Activated naive CD8-positive, alpha-beta T cell treated with anti-CD3 and anti-CD28 coated beads, Interleukin-2, amount 10 ng/mL, durations not matched to agents 7 days and 5 days (primary cell): ENCODE results near the gene FHOD3. TPM values are rescaled to one million over a fixed set of nuclear protein-coding genes. Genes with fewer than 3 reads are reported as not detected.
"Not testable (repeated sequence)": the region's sequence is repeated elsewhere in the genome, so short reads cannot be mapped to it uniquely, and the experiment has no call there.

Experiments
- ATAC-seq: fragments of 150-1000 bp; cut with Tn5 transposase; one replicate; pipeline ENCODE4 v1.10.0; 2021; ENCODE audit warnings: low read depth, moderate library complexity
- POLR2A ChIA-PET: fragments of 350-600 bp; sonication (Branson Sonifier 250); formaldehyde crosslinking; loops from one replicate; lab custom pipeline; 2021; ENCODE audit warnings: antibody characterized with exemption; lab: Charles Lee
- DNase-seq: peaks from one replicate; pipeline ENCODE4 v3.0.0; 2021
- H3K27ac Mint-ChIP-seq: one replicate; pipeline ENCODE4 v1.8.0; 2022; ENCODE audit warnings: mild to moderate bottlenecking, mixed read lengths
- H3K27me3 Mint-ChIP-seq: one replicate; pipeline ENCODE4 v1.8.0; 2022; ENCODE audit warnings: mild to moderate bottlenecking, moderate library complexity, mixed read lengths
- H3K36me3 Mint-ChIP-seq: one replicate; pipeline ENCODE4 v1.8.0; 2021; ENCODE audit warnings: mild to moderate bottlenecking, mixed read lengths
- H3K4me1 Mint-ChIP-seq: one replicate; pipeline ENCODE4 v1.8.0; 2021; ENCODE audit warnings: mixed read lengths
- H3K4me3 Mint-ChIP-seq: one replicate; pipeline ENCODE4 v1.8.0; 2022; ENCODE audit warnings: mild to moderate bottlenecking, moderate library complexity, mixed read lengths
- H3K9me3 Mint-ChIP-seq: one replicate; pipeline ENCODE4 v1.8.0; 2021; ENCODE audit warnings: mixed read lengths
- total RNA-seq, 2 experiments: library from RNA; stranded (reverse); gene quantifications; one replicate each; pipeline ENCODE4 v1.2.3, GENCODE V29; 2021

FHOD3 gene
- total RNA-seq, 2 experiments from 2014 or later, result not detected

- Mint-ChIP-seq H3K27ac (no peak overlapping the region), H3K4me3 (no peak overlapping the region), H3K9me3 (no peaks in the 10 kb centered on the region), H3K4me1 (no peaks in the 10 kb centered on the region), H3K36me3 (no peaks in the 10 kb centered on the region), H3K27me3 (no peaks in the 10 kb centered on the region)
- ATAC-seq (no peak), DNase-seq (no peak)
- POLR2A ChIA-PET, result no interaction called here
Measured at GRCh38 chr18:36355511-36355910, 58.0 kb downstream of the FHOD3 start.

DNA sequence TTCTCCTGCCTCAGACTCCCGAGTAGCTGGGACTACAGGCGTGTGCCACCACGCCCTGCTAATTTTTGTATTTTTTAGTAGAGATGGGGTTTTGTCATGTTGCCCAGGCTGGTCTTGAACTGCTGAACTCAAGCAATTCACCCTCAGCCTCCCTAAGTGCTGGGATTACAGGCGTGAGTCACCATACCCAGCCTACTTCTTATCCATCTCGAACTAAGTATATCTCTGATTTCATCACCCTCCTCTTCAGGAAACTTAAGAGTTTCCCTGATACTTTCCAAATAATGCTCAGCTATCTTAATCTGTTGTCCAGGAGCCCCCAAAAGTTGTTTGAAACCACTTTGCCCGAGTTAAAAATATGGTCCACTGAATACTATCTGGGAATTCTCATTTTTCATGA lies 59.2 kb downstream of the FHOD3 start:
- H3K36me3 Mint-ChIP-seq, DNase-seq, H3K4me1 Mint-ChIP-seq, H3K9me3 Mint-ChIP-seq, H3K4me3 Mint-ChIP-seq, H3K27ac Mint-ChIP-seq, POLR2A ChIA-PET, H3K27me3 Mint-ChIP-seq, ATAC-seq: not testable (repeated sequence)

DNA sequence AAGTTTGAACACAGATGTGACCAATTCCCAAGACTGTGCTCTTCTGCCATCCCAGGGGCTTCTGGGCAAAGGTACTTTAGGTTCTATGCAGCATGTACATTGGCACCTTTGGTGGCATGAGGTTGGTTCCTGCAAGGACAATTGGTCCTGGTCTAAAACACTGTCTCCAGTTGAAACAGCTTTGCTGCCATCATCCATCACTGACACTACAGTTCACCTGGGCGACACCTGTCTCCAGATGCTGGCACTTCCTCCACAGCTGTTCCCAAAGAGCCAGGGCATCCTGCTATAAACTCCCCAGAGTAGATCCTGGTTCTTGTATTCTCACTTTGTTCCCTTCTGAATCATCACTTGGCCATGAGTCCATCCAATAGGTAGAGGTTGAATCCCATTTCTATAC lies 60.6 kb downstream of the FHOD3 start:
- Mint-ChIP-seq H3K4me1 (no peaks in the 10 kb centered on the region), H3K27me3 (no peaks in the 10 kb centered on the region), H3K27ac (no peak overlapping the region), H3K9me3 (no peaks in the 10 kb centered on the region), H3K4me3 (no peak overlapping the region), H3K36me3 (no peaks in the 10 kb centered on the region)
- DNase-seq, result no peak
- POLR2A ChIA-PET, result no interaction called here
- no peak for ATAC-seq

DNA sequence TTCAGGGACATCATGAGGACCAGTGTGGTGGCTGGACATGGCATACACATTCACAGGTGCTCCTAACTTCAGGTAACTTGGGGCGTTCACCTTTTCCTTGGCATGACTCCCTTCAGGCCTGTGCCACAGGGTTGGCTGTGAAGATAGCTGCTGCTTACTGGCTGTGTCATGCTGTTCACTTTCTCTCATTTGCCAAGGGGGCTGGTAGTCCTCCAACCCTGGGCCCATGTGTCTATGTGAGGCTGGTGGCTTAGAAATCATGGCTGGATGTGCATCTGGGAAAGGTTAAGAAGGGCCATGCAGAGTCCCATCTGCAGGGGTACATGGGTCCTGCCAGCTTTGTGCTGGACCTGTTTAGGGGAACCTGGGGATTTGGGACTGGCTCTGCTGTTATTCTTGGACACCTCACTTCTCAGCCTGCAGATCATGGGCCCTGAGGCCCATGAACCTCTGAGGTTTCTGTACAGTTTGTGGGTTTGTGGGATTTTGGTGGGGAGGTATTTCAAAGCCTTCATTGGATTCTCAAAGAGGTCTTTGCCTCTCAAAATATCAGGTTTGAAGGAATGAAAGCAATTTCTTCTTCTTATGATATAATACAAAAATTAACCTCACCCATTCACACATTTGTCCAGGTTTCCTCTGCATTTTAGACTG lies 62.9 kb downstream of the FHOD3 start:
- H3K36me3 Mint-ChIP-seq, result no peaks in the 10 kb centered on the region
- H3K27ac Mint-ChIP-seq, result no peak overlapping the region
- no peak overlapping the region for H3K4me3 Mint-ChIP-seq
- DNase-seq (no peak), ATAC-seq (no peak)
- no peaks in the 10 kb centered on the region for H3K4me1 Mint-ChIP-seq
- peaks cover 2% of the 10 kb centered on the region for H3K27me3 Mint-ChIP-seq
- POLR2A ChIA-PET, result no interaction called here
- H3K9me3 Mint-ChIP-seq, result no peaks in the 10 kb centered on the region

DNA sequence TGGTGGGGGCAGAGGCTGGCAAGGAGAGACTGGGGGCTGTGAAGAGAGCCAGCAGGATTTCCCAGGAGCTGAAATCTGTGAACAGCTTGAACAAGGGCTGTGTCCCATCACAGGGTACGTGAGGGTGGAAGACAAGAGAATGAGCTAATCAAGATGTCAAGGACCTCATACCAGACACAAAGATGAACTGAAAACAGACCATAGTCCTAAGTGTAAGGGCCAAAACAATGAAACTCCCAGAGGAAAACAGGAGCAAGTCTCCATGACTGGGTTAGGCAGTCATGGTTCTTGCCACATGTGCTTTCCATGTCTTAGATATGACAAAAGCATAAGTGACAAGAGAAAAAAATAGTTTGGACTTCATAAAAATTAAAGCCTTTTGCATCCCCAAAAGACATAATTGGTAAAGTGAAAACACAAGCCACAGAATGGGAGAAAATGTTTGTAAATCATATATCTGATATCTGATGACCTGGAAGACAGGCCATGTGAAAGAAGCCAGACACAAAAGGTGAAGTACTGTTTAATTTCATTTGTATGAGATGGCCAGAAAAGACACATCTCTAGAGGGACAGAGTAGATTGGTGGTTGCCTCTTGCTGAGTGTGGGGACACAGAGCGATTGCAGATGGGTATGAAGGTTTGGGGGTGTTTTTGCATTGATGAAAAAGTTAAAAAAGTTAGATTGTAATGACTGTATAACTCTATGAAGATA lies 67.6 kb downstream of the FHOD3 start:
- no peak overlapping the region for H3K4me3 Mint-ChIP-seq
- H3K9me3 Mint-ChIP-seq, result no peaks in the 10 kb centered on the region
- no peak for ATAC-seq
- no peak for DNase-seq
- no peaks in the 10 kb centered on the region for H3K4me1 Mint-ChIP-seq
- H3K36me3 Mint-ChIP-seq, result no peaks in the 10 kb centered on the region
- no peak overlapping the region for H3K27ac Mint-ChIP-seq
- peaks cover 16% of the 10 kb centered on the region for H3K27me3 Mint-ChIP-seq
- POLR2A ChIA-PET, result no interaction called here

GRCh38 chr18:36365836-36366775 lies 68.6 kb downstream of the FHOD3 start:
- DNase-seq (no peak), ATAC-seq (no peak)
- H3K4me3 Mint-ChIP-seq, result no peak overlapping the region
- H3K36me3 Mint-ChIP-seq, result no peaks in the 10 kb centered on the region
- H3K27ac Mint-ChIP-seq, result no peak overlapping the region
- H3K4me1 Mint-ChIP-seq, result no peaks in the 10 kb centered on the region
- no peaks in the 10 kb centered on the region for H3K9me3 Mint-ChIP-seq
- H3K27me3 Mint-ChIP-seq, result peaks cover 22% of the 10 kb centered on the region
- POLR2A ChIA-PET, result no interaction called here

DNA sequence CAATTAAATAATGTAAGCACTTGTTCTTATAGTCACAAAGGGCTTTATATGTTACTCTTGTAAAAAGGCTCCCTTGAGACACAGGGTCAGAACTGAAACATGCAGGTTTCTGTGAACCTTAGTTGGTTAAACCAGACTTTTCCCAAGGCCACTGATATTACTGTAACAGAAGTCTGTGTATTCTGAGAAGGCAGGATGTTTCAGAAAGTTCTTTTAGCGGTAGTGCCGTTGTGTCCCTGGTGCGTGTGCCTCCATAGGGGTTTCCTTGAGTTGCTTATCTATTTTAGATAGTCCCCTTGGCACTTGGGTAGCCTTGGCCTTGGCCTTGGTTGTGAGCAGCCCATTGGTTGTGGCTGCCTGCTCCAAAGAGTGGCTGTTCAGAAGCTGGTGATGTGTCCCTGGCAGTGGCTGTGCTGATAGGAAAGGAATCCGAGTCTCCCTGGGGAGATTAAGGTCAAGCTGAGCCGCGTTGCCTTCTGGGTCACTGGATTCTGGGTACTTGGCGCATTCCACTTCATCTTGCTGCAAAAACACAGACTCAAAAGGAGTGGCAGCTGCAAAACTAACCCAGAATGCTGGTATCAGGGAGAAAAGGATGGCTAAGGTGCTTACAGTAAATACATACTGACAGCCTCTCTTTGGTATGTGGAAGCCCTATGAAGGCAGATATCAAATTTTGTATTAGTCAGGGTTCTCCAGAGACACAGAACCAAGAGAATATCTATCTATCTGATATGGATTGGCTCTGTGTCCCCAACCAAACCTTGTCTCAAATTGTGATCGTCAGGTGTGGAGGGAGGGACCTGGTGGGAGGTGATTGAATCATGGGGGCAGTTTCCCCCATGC lies 69.7 kb downstream of the FHOD3 start:
- no peak for DNase-seq

DNA sequence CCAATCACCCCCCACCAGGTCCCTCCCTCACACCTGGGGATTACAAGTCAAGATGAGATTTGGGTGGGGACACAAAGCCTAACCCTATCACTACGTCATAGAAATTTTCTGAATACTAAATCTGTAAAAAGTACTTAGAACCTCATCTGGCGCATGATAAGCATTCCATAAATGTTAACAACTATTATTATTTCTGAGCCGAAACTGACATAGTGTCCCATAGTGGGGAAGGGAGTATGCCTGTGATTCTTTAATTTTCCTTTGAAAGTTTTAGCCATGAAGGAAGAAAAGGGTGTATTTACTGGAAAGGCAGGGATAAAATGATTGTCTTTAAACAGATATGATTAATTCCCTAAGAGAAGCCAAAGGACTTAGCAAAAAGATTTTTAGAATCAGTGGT lies 71.4 kb downstream of the FHOD3 start:
- H3K4me1 Mint-ChIP-seq, result no peaks in the 10 kb centered on the region
- no peak overlapping the region for H3K27ac Mint-ChIP-seq
- POLR2A ChIA-PET, result no interaction called here
- DNase-seq, result no peak
- peaks cover 37% of the 10 kb centered on the region for H3K27me3 Mint-ChIP-seq
- no peak for ATAC-seq
- H3K36me3 Mint-ChIP-seq, result no peaks in the 10 kb centered on the region
- no peaks in the 10 kb centered on the region for H3K9me3 Mint-ChIP-seq
- no peak overlapping the region for H3K4me3 Mint-ChIP-seq

More for the DNA sequence above, 69.7 kb downstream of the FHOD3 start:
- Mint-ChIP-seq H3K27me3 (peaks cover 24% of the 10 kb centered on the region), H3K4me1 (no peaks in the 10 kb centered on the region), H3K9me3 (no peaks in the 10 kb centered on the region), H3K36me3 (no peaks in the 10 kb centered on the region), H3K4me3 (no peak overlapping the region), H3K27ac (no peak overlapping the region)
- ATAC-seq, result no peak
- POLR2A ChIA-PET, result no interaction called here

- DNase-seq (no peak), ATAC-seq (no peak)
- H3K27ac Mint-ChIP-seq, result no peak overlapping the region
- H3K9me3 Mint-ChIP-seq, result no peaks in the 10 kb centered on the region
- no peaks in the 10 kb centered on the region for H3K4me1 Mint-ChIP-seq
- H3K27me3 Mint-ChIP-seq, result peaks cover 44% of the 10 kb centered on the region
- H3K36me3 Mint-ChIP-seq, result no peaks in the 10 kb centered on the region
- POLR2A ChIA-PET, result no interaction called here
- no peak overlapping the region for H3K4me3 Mint-ChIP-seq
Measured at GRCh38 chr18:36372903-36373311, 75.4 kb downstream of the FHOD3 start.

DNA sequence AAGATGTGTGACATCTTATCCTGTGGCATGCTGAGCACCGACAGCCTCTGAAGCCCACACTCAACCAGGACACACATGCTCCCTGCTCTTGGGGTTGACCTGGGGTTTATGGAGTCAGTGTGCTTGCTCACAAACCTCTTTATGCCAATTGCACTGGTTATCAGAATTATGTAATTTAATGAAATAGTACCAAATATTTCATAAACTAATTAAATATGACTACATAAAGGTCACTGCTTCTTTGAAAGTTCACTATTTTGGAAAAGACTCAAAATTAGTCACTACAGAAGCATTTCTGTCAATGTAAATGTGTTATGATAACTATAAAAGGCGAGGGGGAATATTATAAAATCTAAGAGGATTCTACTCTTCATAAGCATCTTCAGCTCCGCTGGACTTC lies 76.7 kb downstream of the FHOD3 start:
- H3K4me3 Mint-ChIP-seq, result no peak overlapping the region
- H3K27ac Mint-ChIP-seq, result no peak overlapping the region
- no peaks in the 10 kb centered on the region for H3K4me1 Mint-ChIP-seq
- peaks cover 38% of the 10 kb centered on the region for H3K27me3 Mint-ChIP-seq
- H3K36me3 Mint-ChIP-seq, result no peaks in the 10 kb centered on the region
- no peaks in the 10 kb centered on the region for H3K9me3 Mint-ChIP-seq
- POLR2A ChIA-PET, result no interaction called here
- DNase-seq (no peak), ATAC-seq (no peak)

GRCh38 chr18:36375118-36375517 lies 77.6 kb downstream of the FHOD3 start:
- H3K36me3 Mint-ChIP-seq, result no peaks in the 10 kb centered on the region
- no peaks in the 10 kb centered on the region for H3K4me1 Mint-ChIP-seq
- peaks cover 36% of the 10 kb centered on the region for H3K27me3 Mint-ChIP-seq
- no peaks in the 10 kb centered on the region for H3K9me3 Mint-ChIP-seq
- POLR2A ChIA-PET, result no interaction called here
- H3K27ac Mint-ChIP-seq, result no peak overlapping the region
- no peak overlapping the region for H3K4me3 Mint-ChIP-seq
- ATAC-seq (no peak), DNase-seq (no peak)

DNA sequence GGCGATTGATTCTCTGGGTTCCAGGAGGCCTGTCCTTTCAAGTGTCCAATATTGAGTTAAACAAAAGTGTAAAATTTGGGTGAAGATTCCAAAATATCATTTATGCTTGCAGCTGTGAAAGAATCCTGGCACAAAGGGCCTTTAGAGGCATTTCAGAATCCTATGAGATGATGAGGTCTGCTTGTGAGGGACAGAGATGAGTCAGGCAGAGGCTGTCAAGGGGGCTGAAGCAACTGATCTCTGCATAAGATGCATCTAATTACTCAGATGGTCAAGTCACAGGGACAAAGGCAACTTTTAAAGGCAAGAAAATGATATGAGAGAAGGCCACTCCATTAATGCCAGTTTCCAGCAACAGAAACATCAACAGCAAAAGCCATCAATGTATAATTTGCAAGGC lies 78.8 kb downstream of the FHOD3 start:
- H3K4me3 Mint-ChIP-seq, result no peak overlapping the region
- POLR2A ChIA-PET, result no interaction called here
- H3K27me3 Mint-ChIP-seq, result peaks cover 28% of the 10 kb centered on the region
- no peaks in the 10 kb centered on the region for H3K4me1 Mint-ChIP-seq
- H3K36me3 Mint-ChIP-seq, result no peaks in the 10 kb centered on the region
- no peaks in the 10 kb centered on the region for H3K9me3 Mint-ChIP-seq
- DNase-seq, result no peak
- H3K27ac Mint-ChIP-seq, result no peak overlapping the region
- no peak for ATAC-seq

DNA sequence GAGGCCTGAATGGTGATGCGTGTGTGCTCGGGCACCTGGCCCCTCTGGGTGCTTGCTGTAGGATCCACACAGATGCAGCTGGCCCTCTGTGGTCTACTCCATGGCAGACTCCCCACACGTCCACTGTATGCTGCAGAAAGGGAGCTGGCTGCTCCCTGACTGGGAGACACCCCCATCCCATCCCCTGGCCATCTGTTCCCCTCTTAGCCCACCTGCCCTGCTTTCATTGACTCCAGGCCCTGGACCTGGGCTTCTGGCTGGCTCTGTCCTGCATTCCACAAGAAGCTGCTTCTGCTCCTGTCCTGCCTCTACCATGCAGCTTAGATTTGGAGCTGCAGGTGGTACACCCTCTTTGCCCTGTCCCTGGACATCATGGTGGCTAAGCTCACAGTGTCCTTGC lies 80.1 kb downstream of the FHOD3 start:
- ATAC-seq (no peak), DNase-seq (no peak)
- peaks cover 26% of the 10 kb centered on the region for H3K27me3 Mint-ChIP-seq
- H3K4me1 Mint-ChIP-seq, result no peaks in the 10 kb centered on the region
- H3K4me3 Mint-ChIP-seq, result no peak overlapping the region
- no peaks in the 10 kb centered on the region for H3K9me3 Mint-ChIP-seq
- POLR2A ChIA-PET, result no interaction called here
- no peaks in the 10 kb centered on the region for H3K36me3 Mint-ChIP-seq
- H3K27ac Mint-ChIP-seq, result no peak overlapping the region
